ENCODE results near the gene PRR5L.

The PRR5L gene

GRCh38 chr11:36453678-36454077, 157.6 kb downstream of the PRR5L start:
- no peaks in the 10 kb centered on the region for H3K27me3 ChIP-seq (ENCODE audit: control insufficient read depth, insufficient read depth, low read length)
- H3K36me3 ChIP-seq (ENCODE audit: control insufficient read depth, insufficient read depth, low read length), result peaks cover 12% of the 10 kb centered on the region
- H3K4me3 ChIP-seq (ENCODE audit: low read depth, low read length), result no peak overlapping the region
- peaks cover 5% of the 10 kb centered on the region for H3K4me1 ChIP-seq (ENCODE audit: control insufficient read depth, insufficient read depth, low read length)
- H3K9me3 ChIP-seq (ENCODE audit: control insufficient read depth, insufficient read depth, low read length), result no peaks in the 10 kb centered on the region
- no peak overlapping the region for H3K9ac ChIP-seq (ENCODE audit: low read depth, low read length)

GRCh38 chr11:36454551-36454940, 158.5 kb downstream of the PRR5L start:
- no peak overlapping the region for H3K4me3 ChIP-seq (ENCODE audit: low read depth, low read length)
- H3K9ac ChIP-seq (ENCODE audit: low read depth, low read length), result no peak overlapping the region
- no peaks in the 10 kb centered on the region for H3K27me3 ChIP-seq (ENCODE audit: control insufficient read depth, insufficient read depth, low read length)
- no peaks in the 10 kb centered on the region for H3K9me3 ChIP-seq (ENCODE audit: control insufficient read depth, insufficient read depth, low read length)
- peaks cover 5% of the 10 kb centered on the region for H3K4me1 ChIP-seq (ENCODE audit: control insufficient read depth, insufficient read depth, low read length)
- peaks cover 9% of the 10 kb centered on the region for H3K36me3 ChIP-seq (ENCODE audit: control insufficient read depth, insufficient read depth, low read length)

GRCh38 chr11:36454941-36455631, 159.0 kb downstream of the PRR5L start:
- Histone ChIP-seq H3K27me3 (ENCODE audit: control insufficient read depth, insufficient read depth, low read length) (no peaks in the 10 kb centered on the region), H3K9ac (ENCODE audit: low read depth, low read length) (no peak overlapping the region), H3K36me3 (ENCODE audit: control insufficient read depth, insufficient read depth, low read length) (peaks cover 9% of the 10 kb centered on the region), H3K4me3 (ENCODE audit: low read depth, low read length) (no peak overlapping the region), H3K9me3 (ENCODE audit: control insufficient read depth, insufficient read depth, low read length) (no peaks in the 10 kb centered on the region), H3K4me1 (ENCODE audit: control insufficient read depth, insufficient read depth, low read length) (peaks cover 5% of the 10 kb centered on the region)

- Histone ChIP-seq H3K9ac (ENCODE audit: low read depth, low read length) (no peak overlapping the region), H3K36me3 (ENCODE audit: control insufficient read depth, insufficient read depth, low read length) (peaks cover 9% of the 10 kb centered on the region), H3K9me3 (ENCODE audit: control insufficient read depth, insufficient read depth, low read length) (no peaks in the 10 kb centered on the region), H3K27me3 (ENCODE audit: control insufficient read depth, insufficient read depth, low read length) (no peaks in the 10 kb centered on the region), H3K4me3 (ENCODE audit: low read depth, low read length) (no peak overlapping the region), H3K4me1 (ENCODE audit: control insufficient read depth, insufficient read depth, low read length) (peaks cover 8% of the 10 kb centered on the region)
These were observed 159.6 kb downstream of the PRR5L start for GRCh38 chr11:36455658-36456111.

- no peak overlapping the region for H3K4me3 ChIP-seq (ENCODE audit: low read depth, low read length)
- H3K36me3 ChIP-seq (ENCODE audit: control insufficient read depth, insufficient read depth, low read length), result peaks cover 4% of the 10 kb centered on the region
- H3K9me3 ChIP-seq (ENCODE audit: control insufficient read depth, insufficient read depth, low read length), result no peaks in the 10 kb centered on the region
- no peak overlapping the region for H3K9ac ChIP-seq (ENCODE audit: low read depth, low read length)
- H3K27me3 ChIP-seq (ENCODE audit: control insufficient read depth, insufficient read depth, low read length), result no peaks in the 10 kb centered on the region
- peaks cover 8% of the 10 kb centered on the region for H3K4me1 ChIP-seq (ENCODE audit: control insufficient read depth, insufficient read depth, low read length)
These were observed 160.1 kb downstream of the PRR5L start for GRCh38 chr11:36456156-36456555.

DNA sequence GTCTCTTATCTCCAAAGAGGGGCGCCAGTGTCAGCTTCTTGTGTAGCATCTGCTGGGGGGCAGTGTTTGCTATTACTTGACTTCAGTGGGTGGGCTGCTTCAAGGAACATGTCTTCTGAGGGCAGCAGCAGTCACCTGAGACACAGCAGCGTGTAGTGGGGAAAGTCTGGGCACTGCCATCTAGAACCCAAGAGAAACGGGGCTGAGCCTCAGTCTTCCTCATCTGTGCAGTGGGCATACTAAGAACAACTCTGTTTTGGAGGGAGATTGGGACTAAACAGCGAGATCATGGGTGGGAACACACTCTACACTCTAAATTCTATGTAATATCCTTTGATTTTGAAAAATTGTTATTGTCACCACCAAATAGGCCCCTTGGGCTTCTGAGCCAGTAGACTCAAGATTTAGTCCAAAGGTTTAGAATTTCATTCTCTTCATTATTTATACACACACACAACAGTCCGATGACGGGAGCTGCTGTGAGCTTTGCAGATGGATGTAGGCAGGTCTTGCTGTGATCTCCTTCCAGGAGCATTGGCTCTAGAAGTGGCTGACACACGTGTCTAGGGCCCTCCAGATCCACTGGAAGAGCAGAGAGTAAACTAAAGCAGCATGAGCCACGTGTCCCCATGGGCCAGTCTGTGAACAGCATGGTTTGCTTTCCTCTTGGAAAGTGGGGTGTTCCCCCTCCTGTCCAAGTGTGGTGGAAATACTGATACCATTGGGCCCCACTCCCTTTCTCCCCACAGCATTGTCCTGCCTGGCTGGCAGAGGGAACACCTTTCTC, 162.2 kb downstream of the PRR5L start:
- Histone ChIP-seq H3K27me3 (ENCODE audit: control insufficient read depth, insufficient read depth, low read length) (no peaks in the 10 kb centered on the region), H3K4me3 (ENCODE audit: low read depth, low read length) (no peak overlapping the region), H3K9ac (ENCODE audit: low read depth, low read length) (no peak overlapping the region), H3K36me3 (ENCODE audit: control insufficient read depth, insufficient read depth, low read length) (peaks cover 3% of the 10 kb centered on the region), H3K9me3 (ENCODE audit: control insufficient read depth, insufficient read depth, low read length) (no peaks in the 10 kb centered on the region), H3K4me1 (ENCODE audit: control insufficient read depth, insufficient read depth, low read length) (peaks cover 8% of the 10 kb centered on the region)

DNA sequence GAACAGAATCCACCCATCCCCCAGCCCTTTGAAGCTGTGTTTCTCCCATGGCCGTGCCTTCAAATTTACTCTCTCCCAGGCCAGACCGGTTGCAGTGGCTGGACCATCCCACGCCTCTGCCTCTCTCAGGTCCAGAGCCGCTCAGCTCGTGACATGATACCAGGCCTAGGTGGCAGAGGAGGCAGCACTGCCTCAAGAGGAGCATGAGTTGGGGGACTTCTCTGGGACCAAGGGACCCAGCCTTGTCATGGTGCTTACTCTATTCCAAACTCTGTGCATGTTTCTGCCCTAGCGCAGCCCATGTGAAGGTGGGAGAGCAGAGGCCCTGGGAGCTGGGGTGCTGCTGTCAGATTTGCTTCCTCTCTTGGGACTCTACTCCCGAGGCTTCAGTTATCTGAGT, 163.0 kb downstream of the PRR5L start:
- no peaks in the 10 kb centered on the region for H3K27me3 ChIP-seq (ENCODE audit: control insufficient read depth, insufficient read depth, low read length)
- no peak overlapping the region for H3K9ac ChIP-seq (ENCODE audit: low read depth, low read length)
- H3K4me3 ChIP-seq (ENCODE audit: low read depth, low read length), result no peak overlapping the region
- H3K9me3 ChIP-seq (ENCODE audit: control insufficient read depth, insufficient read depth, low read length), result no peaks in the 10 kb centered on the region
- H3K4me1 ChIP-seq (ENCODE audit: control insufficient read depth, insufficient read depth, low read length), result peaks cover 8% of the 10 kb centered on the region
- peaks cover 3% of the 10 kb centered on the region for H3K36me3 ChIP-seq (ENCODE audit: control insufficient read depth, insufficient read depth, low read length)

DNA sequence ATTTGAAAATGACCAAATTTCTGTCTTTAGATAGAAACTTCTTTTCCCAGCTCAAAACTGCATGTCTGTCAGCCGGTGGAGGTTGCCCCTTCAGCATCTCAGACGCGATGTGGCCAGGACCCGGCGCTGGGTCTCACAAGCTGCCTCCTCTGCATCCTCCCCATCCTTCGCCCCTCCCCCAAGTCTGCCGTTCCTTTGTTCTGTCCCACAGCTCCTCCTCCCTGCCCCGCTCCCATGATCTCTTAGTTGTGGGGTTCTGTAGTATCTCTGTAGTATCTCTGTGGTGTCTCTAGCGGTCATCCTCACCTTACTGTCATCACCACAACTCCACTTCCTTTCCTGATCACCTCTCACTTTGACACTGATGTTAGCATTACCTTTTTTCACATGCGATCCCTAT, 164.1 kb downstream of the PRR5L start:
- Histone ChIP-seq H3K4me1 (ENCODE audit: control insufficient read depth, insufficient read depth, low read length) (peaks cover 2% of the 10 kb centered on the region), H3K9ac (ENCODE audit: low read depth, low read length) (no peak overlapping the region), H3K27me3 (ENCODE audit: control insufficient read depth, insufficient read depth, low read length) (no peaks in the 10 kb centered on the region), H3K9me3 (ENCODE audit: control insufficient read depth, insufficient read depth, low read length) (no peaks in the 10 kb centered on the region), H3K36me3 (ENCODE audit: control insufficient read depth, insufficient read depth, low read length) (peaks cover 3% of the 10 kb centered on the region), H3K4me3 (ENCODE audit: low read depth, low read length) (no peak overlapping the region)

GRCh38 chr11:36462321-36462720, 166.2 kb downstream of the PRR5L start:
- Histone ChIP-seq H3K9ac (ENCODE audit: low read depth, low read length) (no peak overlapping the region), H3K9me3 (ENCODE audit: control insufficient read depth, insufficient read depth, low read length) (no peaks in the 10 kb centered on the region), H3K4me3 (ENCODE audit: low read depth, low read length) (no peak overlapping the region), H3K36me3 (ENCODE audit: control insufficient read depth, insufficient read depth, low read length) (peaks cover 3% of the 10 kb centered on the region), H3K27me3 (ENCODE audit: control insufficient read depth, insufficient read depth, low read length) (no peaks in the 10 kb centered on the region), H3K4me1 (ENCODE audit: control insufficient read depth, insufficient read depth, low read length) (peaks cover 2% of the 10 kb centered on the region)

DNA sequence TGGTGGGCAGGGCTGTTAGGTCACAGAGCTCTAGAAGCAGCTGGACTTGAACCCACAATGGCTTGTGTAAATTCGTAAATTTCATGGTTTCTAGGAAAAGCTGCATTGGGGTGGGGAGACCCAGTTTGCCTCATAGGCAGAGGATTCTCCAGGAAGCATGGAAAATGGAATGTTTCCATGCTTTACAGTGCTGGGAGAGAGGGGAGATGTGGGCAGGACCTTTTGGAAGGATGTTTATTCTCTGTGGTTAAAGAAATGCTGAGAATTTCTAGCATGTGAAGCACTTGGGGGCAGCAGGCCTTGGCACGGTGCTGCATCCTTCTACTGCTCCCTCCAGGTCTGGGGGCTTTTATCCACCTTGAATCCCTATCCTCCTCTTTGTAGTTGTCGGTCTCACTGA, 167.7 kb downstream of the PRR5L start:
- Histone ChIP-seq H3K36me3 (ENCODE audit: control insufficient read depth, insufficient read depth, low read length) (peaks cover 3% of the 10 kb centered on the region), H3K27me3 (ENCODE audit: control insufficient read depth, insufficient read depth, low read length) (no peaks in the 10 kb centered on the region), H3K9ac (ENCODE audit: low read depth, low read length) (no peak overlapping the region), H3K4me3 (ENCODE audit: low read depth, low read length) (no peak overlapping the region), H3K9me3 (ENCODE audit: control insufficient read depth, insufficient read depth, low read length) (no peaks in the 10 kb centered on the region), H3K4me1 (ENCODE audit: control insufficient read depth, insufficient read depth, low read length) (peaks cover 2% of the 10 kb centered on the region)

GRCh38 chr11:36464720-36465119, 168.6 kb downstream of the PRR5L start:
- H3K9ac ChIP-seq (ENCODE audit: low read depth, low read length), result no peak overlapping the region
- peaks cover 2% of the 10 kb centered on the region for H3K4me1 ChIP-seq (ENCODE audit: control insufficient read depth, insufficient read depth, low read length)
- no peaks in the 10 kb centered on the region for H3K27me3 ChIP-seq (ENCODE audit: control insufficient read depth, insufficient read depth, low read length)
- H3K4me3 ChIP-seq (ENCODE audit: low read depth, low read length), result no peak overlapping the region
- H3K36me3 ChIP-seq (ENCODE audit: control insufficient read depth, insufficient read depth, low read length), result peaks cover 3% of the 10 kb centered on the region
- H3K9me3 ChIP-seq (ENCODE audit: control insufficient read depth, insufficient read depth, low read length), result no peaks in the 10 kb centered on the region

Measured in iPS-15b (cell line).